GM18909 (cell line): ENCODE data around the gene HK2.
A peak's percentile ranks its signal among the peaks of the same experiment; 100 is the strongest.
"Not testable (repeated sequence)": the region's sequence is repeated elsewhere in the genome, so short reads cannot be mapped to it uniquely, and the experiment has no call there.

Experiments used
- ATAC-seq: cut with Tn5 transposase; IDR thresholded peaks from one replicate; pipeline ENCODE4 v1.9.1; 2021; ENCODE audit warnings: mild to moderate bottlenecking; ENCODE audit not compliant: unreplicated experiment, poor library complexity

The HK2 gene

GRCh38 chr2:74891136-74891764 lies 57.3 kb downstream of the HK2 start:
- no peak for ATAC-seq

GRCh38 chr2:74891816-74892215 lies 57.9 kb downstream of the HK2 start:
- ATAC-seq: not testable (repeated sequence)

GRCh38 chr2:74892609-74893008 lies 58.7 kb downstream of the HK2 start:
- no peak for ATAC-seq

GRCh38 chr2:74893332-74893731 lies 59.4 kb downstream of the HK2 start:
- no peak for ATAC-seq

- no peak for ATAC-seq
Observed at GRCh38 chr2:74894272-74894981, 60.5 kb downstream of the HK2 start.

- ATAC-seq: no peak
Observed at GRCh38 chr2:74895001-74895400, 61.1 kb downstream of the HK2 start.

- no peak for ATAC-seq
Observed at GRCh38 chr2:74896232-74896631, 62.3 kb downstream of the HK2 start.

GRCh38 chr2:74900225-74900624 lies 66.3 kb downstream of the HK2 start:
- ATAC-seq: not testable (repeated sequence)

GRCh38 chr2:74902281-74902860 lies 68.4 kb downstream of the HK2 start:
- no peak for ATAC-seq

- no peak for ATAC-seq
Observed at GRCh38 chr2:74906395-74906794, 72.5 kb downstream of the HK2 start.

- ATAC-seq: not testable (repeated sequence)
Observed at GRCh38 chr2:74907560-74907959, 73.6 kb downstream of the HK2 start.

GRCh38 chr2:74908748-74909444 lies 75.0 kb downstream of the HK2 start:
- no peak for ATAC-seq

- no peak for ATAC-seq
Observed at GRCh38 chr2:74910245-74910644, 76.3 kb downstream of the HK2 start.

- no peak for ATAC-seq
Observed at GRCh38 chr2:74911061-74911460, 77.1 kb downstream of the HK2 start.

GRCh38 chr2:74915743-74916142 lies 81.8 kb downstream of the HK2 start:
- no peak for ATAC-seq

- no peak for ATAC-seq
Observed at GRCh38 chr2:74916394-74916793, 82.5 kb downstream of the HK2 start.

GRCh38 chr2:74917702-74918619 lies 84.0 kb downstream of the HK2 start:
- no peak for ATAC-seq

- ATAC-seq: peak; percentile 66
Observed at GRCh38 chr2:74919827-74920226, 85.9 kb downstream of the HK2 start.

- ATAC-seq: no peak
Observed at GRCh38 chr2:74921236-74921736, 87.4 kb downstream of the HK2 start.
